HCT116 (cell line): Measurements from ENCODE around the gene ZNF485. TPM values are rescaled to one million over a fixed set of nuclear protein-coding genes. Genes with fewer than 3 reads are reported as not detected.

ENCODE experiments used
- ATAC-seq: fragments of 200-7000 bp; cut with Tn5 transposase; 2 replicates; pipeline ENCODE4 v1.9.1; 2020; ENCODE audit warnings: mild to moderate bottlenecking, moderate library complexity
- BruUV-seq: library from RNA; stranded (reverse); fragments of 400-500 nt; replicated peaks from 2 replicates; lab custom pipeline; 2021; lab: Mats Ljungman, UMichigan
- CTCF ChIA-PET: fragments of 300-600 bp; sonication (Branson Sonifier 250); formaldehyde crosslinking; loops from one replicate; lab custom pipeline; 2021; ENCODE audit warnings: antibody characterized with exemption; lab: Charles Lee
- POLR2A ChIA-PET: fragments of 300-600, 350-600 bp; sonication (Branson Sonifier 250); formaldehyde crosslinking; loops from one replicate; lab custom pipeline; 2021; ENCODE audit warnings: antibody characterized with exemption; lab: Charles Lee
- RAD21 ChIA-PET, 2 experiments: fragments of 300-600 bp; sonication (Branson Sonifier 250); formaldehyde crosslinking; loops; one replicate each; lab custom pipeline; 2023; ENCODE audit warnings: low total read pairs in 2 of 2; ENCODE audit not compliant: uncharacterized antibody in 2 of 2, unreplicated experiment in 2 of 2, low non-redundant PET in 1 of 2; lab: Charles Lee
- DNase-seq: peaks from one replicate; pipeline ENCODE4 v3.0.0-alpha.2; 2010; ENCODE audit warnings: low read depth, low spot score
- H2AFZ ChIP-seq: fragments of 200-600 bp; shearing (Covaris generic), sonication (generic); 2 replicates; pipeline ENCODE4 v1.6.1; 2017; ENCODE audit warnings: low read depth, mixed run types, mixed read lengths, antibody characterized with exemption, low read length; ENCODE audit not compliant: poor library complexity, severe bottlenecking
- H3K27ac ChIP-seq: 2 replicates; pipeline ENCODE4 v1.5.1; 2012; ENCODE audit warnings: low read depth, low read length
- H3K27me3 ChIP-seq: fragments of 200-600 bp; sonication (generic); 2 replicates; pipeline ENCODE4 v1.6.1; 2016; ENCODE audit warnings: mixed run types, low read length, mixed read lengths; ENCODE audit not compliant: insufficient read depth
- H3K36me3 ChIP-seq, 2 experiments: fragments of 200-500 bp in 1 of 2; fragments of 200-600 bp in 1 of 2; sonication (Bioruptor generic) in 1 of 2; sonication (generic) in 1 of 2; 2 replicates each; pipeline versions ENCODE4 v1.5.1 to v1.6.1; 2014 to 2016; ENCODE audit warnings: low read length in 2 of 2, inconsistent platforms in 1 of 2, mixed read lengths in 1 of 2, mixed run types in 1 of 2; ENCODE audit not compliant: insufficient read depth in 2 of 2, control insufficient read depth in 1 of 2
- H3K4me1 ChIP-seq, 2 experiments: fragments of 200-600 bp in 1 of 2; sonication (generic) in 1 of 2; 2 replicates each; pipeline versions ENCODE4 v1.5.1 to v1.6.1; 2012 to 2017; ENCODE audit warnings: low read length in 2 of 2, inconsistent platforms in 1 of 2, mild to moderate bottlenecking in 1 of 2, mixed read lengths in 1 of 2, mixed run types in 1 of 2, moderate library complexity in 1 of 2; ENCODE audit not compliant: insufficient read depth in 2 of 2, control insufficient read depth in 1 of 2
- H3K4me2 ChIP-seq: fragments of 200-600 bp; sonication (generic); 2 replicates; pipeline ENCODE4 v1.6.1; 2017; ENCODE audit warnings: mixed run types, low read length, mixed read lengths
- H3K4me3 ChIP-seq, 2 experiments: fragments of 200-600 bp in 1 of 2; sonication (generic) in 1 of 2; replicated peaks in 1 of 2; 2 replicates each; pipeline ENCODE4 v1.5.1; 2011 to 2016; ENCODE audit warnings: low read length in 2 of 2, control low read depth in 1 of 2, low read depth in 1 of 2, mild to moderate bottlenecking in 1 of 2, mixed read lengths in 1 of 2, mixed run types in 1 of 2
- H3K79me2 ChIP-seq: fragments of 200-600 bp; sonication (generic); 2 replicates; pipeline ENCODE4 v1.6.1; 2017; ENCODE audit warnings: mild to moderate bottlenecking, mixed run types, low read length, moderate library complexity, mixed read lengths; ENCODE audit not compliant: insufficient read depth
- H3K9ac ChIP-seq: fragments of 200-600 bp; sonication (generic); 2 replicates; pipeline ENCODE4 v1.6.1; 2016; ENCODE audit warnings: low read length, mixed read lengths
- H3K9me2 ChIP-seq: fragments of 200-600 bp; sonication (generic), shearing (Covaris generic); 2 replicates; pipeline ENCODE4 v1.6.1; 2017; ENCODE audit warnings: mixed run types, mild to moderate bottlenecking, moderate library complexity; ENCODE audit not compliant: insufficient read depth
- H3K9me3 ChIP-seq, 2 experiments: fragments of 200-500 bp in 1 of 2; fragments of 200-600 bp in 1 of 2; sonication (Bioruptor generic) in 1 of 2; sonication (generic) in 1 of 2; 2 replicates each; pipeline ENCODE4 v1.6.1; 2014 to 2017; ENCODE audit warnings: low read length in 2 of 2, mixed read lengths in 2 of 2, inconsistent platforms in 1 of 2, low read depth in 1 of 2, mild to moderate bottlenecking in 1 of 2, mixed run types in 1 of 2, moderate library complexity in 1 of 2; ENCODE audit not compliant: control insufficient read depth in 1 of 2, insufficient read depth in 1 of 2
- H4K20me1 ChIP-seq: fragments of 200-600 bp; sonication (generic), shearing (Covaris generic); 2 replicates; pipeline ENCODE4 v1.6.1; 2017; ENCODE audit warnings: mixed run types, mild to moderate bottlenecking, moderate library complexity; ENCODE audit not compliant: insufficient read depth
- EGR1 ChIP-seq: IDR thresholded peaks from 2 replicates; pipeline ENCODE4 v1.6.1; 2012; ENCODE audit warnings: low read depth
- ELF1 ChIP-seq: IDR thresholded peaks from 2 replicates; pipeline ENCODE4 v1.6.1; 2012; ENCODE audit warnings: low read depth, borderline replicate concordance
- EZH2 ChIP-seq: fragments of 200-600 bp; sonication (generic); IDR thresholded peaks from 2 replicates; pipeline ENCODE4 v1.6.1; 2017; ENCODE audit warnings: antibody characterized with exemption, mixed run types
- JUND ChIP-seq: IDR thresholded peaks from 2 replicates; pipeline ENCODE4 v1.6.1; 2012
- POLR2A ChIP-seq: IDR thresholded peaks from 2 replicates; pipeline ENCODE4 v1.7.0; 2011; ENCODE audit warnings: borderline replicate concordance; ENCODE audit not compliant: insufficient read depth, insufficient read length; ENCODE audit errors: extremely low read depth
- SIN3A ChIP-seq: IDR thresholded peaks from 2 replicates; pipeline ENCODE4 v1.6.1; 2012; ENCODE audit warnings: low read depth
- SP1 ChIP-seq: IDR thresholded peaks from 2 replicates; pipeline ENCODE4 v1.6.1; 2012; ENCODE audit warnings: low read depth
- TCF7L2 ChIP-seq: IDR thresholded peaks from 2 replicates; pipeline ENCODE4 v1.7.0; 2011; ENCODE audit warnings: borderline replicate concordance, inconsistent platforms; ENCODE audit not compliant: insufficient read depth, insufficient read length; ENCODE audit errors: extremely low read depth
- intact Hi-C: fragments of 100-400 bp; cut with micrococcal nuclease; formaldehyde crosslinking; loops from 2 replicates; pipeline ENCODE4 v1.10.0; 2022
- total RNA-seq: library from RNA; stranded (reverse); gene quantifications from one replicate; pipeline ENCODE4 v1.2.1, GENCODE V29; 2021; ENCODE audit not compliant: unreplicated experiment
- TF ChIP-seq, protein P1 (sequence below), 3 experiments: fragments of 200-600 bp in 1 of 3; sonication (generic) in 1 of 3; IDR thresholded peaks in 2 of 3; conservative IDR thresholded peaks in 1 of 3; 2 replicates each; pipeline ENCODE4 v1.5.1; 2012 to 2017; ENCODE audit warnings: low read depth in 2 of 3, low read length in 2 of 3, antibody characterized with exemption in 1 of 3, borderline replicate concordance in 1 of 3, control low read depth in 1 of 3, mild to moderate bottlenecking in 1 of 3, mixed read lengths in 1 of 3, mixed run types in 1 of 3, moderate library complexity in 1 of 3; ENCODE audit not compliant: insufficient read depth in 1 of 3
- TF ChIP-seq, protein P2 (sequence below): IDR thresholded peaks from 2 replicates; pipeline ENCODE4 v1.6.1; 2012
- TF ChIP-seq, protein P3 (sequence below): IDR thresholded peaks from 2 replicates; pipeline ENCODE4 v1.6.1; 2012; ENCODE audit warnings: low read depth

Gene ZNF485
- total RNA-seq, 1 experiment from 2014 or later, result 5.8 TPM

DNA sequence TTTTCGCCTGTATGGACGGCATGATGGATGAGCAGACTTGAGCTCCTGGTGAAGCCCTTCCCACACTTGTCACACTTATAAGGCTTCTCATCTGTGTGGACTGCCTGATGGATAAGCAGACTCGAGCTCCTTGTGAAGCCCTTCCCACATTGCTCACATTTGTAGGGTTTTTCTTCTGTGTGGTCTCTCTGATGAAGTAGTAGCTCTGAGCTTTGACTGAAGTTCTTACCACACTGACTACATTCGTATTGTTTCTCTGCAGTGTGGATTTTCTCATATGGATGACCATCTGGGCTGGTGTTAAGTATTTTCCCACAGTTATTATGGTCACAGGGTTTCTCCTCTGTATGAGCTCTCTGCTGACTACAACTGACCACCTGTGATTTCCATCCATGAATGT, 49.0 kb upstream of the ZNF485 start:
- H3K9me2 ChIP-seq, result no peaks in the 10 kb centered on the region
- RAD21 ChIA-PET, result no interaction called here
- no peaks in the 10 kb centered on the region for H3K79me2 ChIP-seq
- intact Hi-C loops, result no loop called here
- H3K27ac ChIP-seq, result no peak overlapping the region
- H3K9me3 ChIP-seq, result no peaks in the 10 kb centered on the region; a peak in 1 of 4 replicates
- no peak overlapping the region for H3K9ac ChIP-seq
- H3K4me3 ChIP-seq, result no peak overlapping the region
- no peaks in the 10 kb centered on the region for H3K4me1 ChIP-seq
- H4K20me1 ChIP-seq, result no peaks in the 10 kb centered on the region
- CTCF ChIA-PET, result no interaction called here
- no TSS peak for BruUV-seq
- peaks cover 0 to 17% of the 10 kb centered on the region in 2 experiments; a peak in 3 of 4 replicates for H3K36me3 ChIP-seq
- H2AFZ ChIP-seq, result no peak overlapping the region
- H3K27me3 ChIP-seq, result no peaks in the 10 kb centered on the region
- POLR2A ChIA-PET, result no interaction called here
- no peak overlapping the region for H3K4me2 ChIP-seq
- ATAC-seq, result no peak
- DNase-seq, result no peak
- TF ChIP-seq SP1 (no peak), JUND (no peak), EZH2 (no peak), POLR2A (no peak), ELF1 (no peak), EGR1 (no peak)
- TF ChIP-seq, protein P1, sequence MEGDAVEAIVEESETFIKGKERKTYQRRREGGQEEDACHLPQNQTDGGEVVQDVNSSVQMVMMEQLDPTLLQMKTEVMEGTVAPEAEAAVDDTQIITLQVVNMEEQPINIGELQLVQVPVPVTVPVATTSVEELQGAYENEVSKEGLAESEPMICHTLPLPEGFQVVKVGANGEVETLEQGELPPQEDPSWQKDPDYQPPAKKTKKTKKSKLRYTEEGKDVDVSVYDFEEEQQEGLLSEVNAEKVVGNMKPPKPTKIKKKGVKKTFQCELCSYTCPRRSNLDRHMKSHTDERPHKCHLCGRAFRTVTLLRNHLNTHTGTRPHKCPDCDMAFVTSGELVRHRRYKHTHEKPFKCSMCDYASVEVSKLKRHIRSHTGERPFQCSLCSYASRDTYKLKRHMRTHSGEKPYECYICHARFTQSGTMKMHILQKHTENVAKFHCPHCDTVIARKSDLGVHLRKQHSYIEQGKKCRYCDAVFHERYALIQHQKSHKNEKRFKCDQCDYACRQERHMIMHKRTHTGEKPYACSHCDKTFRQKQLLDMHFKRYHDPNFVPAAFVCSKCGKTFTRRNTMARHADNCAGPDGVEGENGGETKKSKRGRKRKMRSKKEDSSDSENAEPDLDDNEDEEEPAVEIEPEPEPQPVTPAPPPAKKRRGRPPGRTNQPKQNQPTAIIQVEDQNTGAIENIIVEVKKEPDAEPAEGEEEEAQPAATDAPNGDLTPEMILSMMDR (IDR thresholded peaks at IDR 0.05 in 2 of 3, conservative IDR thresholded peaks at IDR 0.05 in 1 of 3; ENCODE audit: borderline replicate concordance in 1 of 3, insufficient read depth in 1 of 3, low read depth in 2 of 3, low read length in 2 of 3), result no peak
- TF ChIP-seq, protein P2, sequence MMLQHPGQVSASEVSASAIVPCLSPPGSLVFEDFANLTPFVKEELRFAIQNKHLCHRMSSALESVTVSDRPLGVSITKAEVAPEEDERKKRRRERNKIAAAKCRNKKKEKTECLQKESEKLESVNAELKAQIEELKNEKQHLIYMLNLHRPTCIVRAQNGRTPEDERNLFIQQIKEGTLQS, result no peak

DNA sequence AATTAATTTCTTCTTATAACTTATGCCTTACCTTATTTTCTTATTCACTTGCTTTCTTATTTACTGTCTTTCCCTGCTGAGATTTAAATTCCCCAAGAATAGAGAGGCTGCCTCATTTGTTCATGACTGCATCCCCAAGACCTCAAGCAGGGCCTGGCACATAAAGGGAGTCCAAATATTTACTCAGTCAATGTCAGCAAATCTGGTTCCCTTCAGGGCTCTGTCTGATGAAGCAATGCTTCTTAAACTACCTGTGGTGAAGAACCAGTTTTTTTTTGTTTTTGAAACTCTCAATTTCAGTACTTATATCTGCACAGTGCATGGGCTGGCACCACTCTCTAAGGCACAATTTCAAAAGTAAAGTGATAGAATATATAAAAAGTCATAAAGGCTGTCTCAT, 36.6 kb upstream of the ZNF485 start:
- no peak overlapping the region for H3K27ac ChIP-seq
- no peaks in the 10 kb centered on the region; the same call in 1 of the 2 replicates for H3K79me2 ChIP-seq
- H3K27me3 ChIP-seq, result no peaks in the 10 kb centered on the region
- no peaks in the 10 kb centered on the region for H3K9me3 ChIP-seq
- POLR2A ChIA-PET, result no interaction called here
- no peaks in the 10 kb centered on the region for H4K20me1 ChIP-seq
- H3K36me3 ChIP-seq, result no peaks in the 10 kb centered on the region; a peak in 1 of 4 replicates
- no peak overlapping the region for H3K4me2 ChIP-seq
- H3K9ac ChIP-seq, result no peak overlapping the region
- intact Hi-C loops, result loop anchor here (2.0 kb wide), 1 partner anchor 19 kb away; no protein-coding TSS in a partner anchor
- no TSS peak for BruUV-seq
- ATAC-seq (no peak), DNase-seq (no peak)
- H3K4me3 ChIP-seq, result no peak overlapping the region
- no peak overlapping the region for H2AFZ ChIP-seq
- CTCF ChIA-PET, result no interaction called here
- no peaks in the 10 kb centered on the region for H3K9me2 ChIP-seq
- H3K4me1 ChIP-seq, result peaks cover under 1 to 15% of the 10 kb centered on the region in 2 experiments; a peak in 2 of 4 replicates
- RAD21 ChIA-PET, result no interaction called here
- TF ChIP-seq ELF1 (no peak), SIN3A (no peak), TCF7L2 (no peak)
- TF ChIP-seq, protein P1 (IDR thresholded peaks at IDR 0.05 in 2 of 3, conservative IDR thresholded peaks at IDR 0.05 in 1 of 3; ENCODE audit: borderline replicate concordance in 1 of 3, insufficient read depth in 1 of 3, low read depth in 2 of 3, low read length in 2 of 3), result no peak
- TF ChIP-seq, protein P3, sequence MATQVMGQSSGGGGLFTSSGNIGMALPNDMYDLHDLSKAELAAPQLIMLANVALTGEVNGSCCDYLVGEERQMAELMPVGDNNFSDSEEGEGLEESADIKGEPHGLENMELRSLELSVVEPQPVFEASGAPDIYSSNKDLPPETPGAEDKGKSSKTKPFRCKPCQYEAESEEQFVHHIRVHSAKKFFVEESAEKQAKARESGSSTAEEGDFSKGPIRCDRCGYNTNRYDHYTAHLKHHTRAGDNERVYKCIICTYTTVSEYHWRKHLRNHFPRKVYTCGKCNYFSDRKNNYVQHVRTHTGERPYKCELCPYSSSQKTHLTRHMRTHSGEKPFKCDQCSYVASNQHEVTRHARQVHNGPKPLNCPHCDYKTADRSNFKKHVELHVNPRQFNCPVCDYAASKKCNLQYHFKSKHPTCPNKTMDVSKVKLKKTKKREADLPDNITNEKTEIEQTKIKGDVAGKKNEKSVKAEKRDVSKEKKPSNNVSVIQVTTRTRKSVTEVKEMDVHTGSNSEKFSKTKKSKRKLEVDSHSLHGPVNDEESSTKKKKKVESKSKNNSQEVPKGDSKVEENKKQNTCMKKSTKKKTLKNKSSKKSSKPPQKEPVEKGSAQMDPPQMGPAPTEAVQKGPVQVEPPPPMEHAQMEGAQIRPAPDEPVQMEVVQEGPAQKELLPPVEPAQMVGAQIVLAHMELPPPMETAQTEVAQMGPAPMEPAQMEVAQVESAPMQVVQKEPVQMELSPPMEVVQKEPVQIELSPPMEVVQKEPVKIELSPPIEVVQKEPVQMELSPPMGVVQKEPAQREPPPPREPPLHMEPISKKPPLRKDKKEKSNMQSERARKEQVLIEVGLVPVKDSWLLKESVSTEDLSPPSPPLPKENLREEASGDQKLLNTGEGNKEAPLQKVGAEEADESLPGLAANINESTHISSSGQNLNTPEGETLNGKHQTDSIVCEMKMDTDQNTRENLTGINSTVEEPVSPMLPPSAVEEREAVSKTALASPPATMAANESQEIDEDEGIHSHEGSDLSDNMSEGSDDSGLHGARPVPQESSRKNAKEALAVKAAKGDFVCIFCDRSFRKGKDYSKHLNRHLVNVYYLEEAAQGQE, result no peak
